Upper lobe of left lung (tissue), 6 donors: ENCODE data around the gene THAP9. TPM values are rescaled to one million over a fixed set of nuclear protein-coding genes. Genes with fewer than 3 reads are reported as not detected.

Source experiments
- ATAC-seq, 2 donors: fragments of 200-7000 bp; cut with Tn5 transposase; one replicate each; pipeline ENCODE4 v1.9.1; 2022; ENCODE audit warnings: mild to moderate bottlenecking in 2 of 2, moderate library complexity in 2 of 2; ENCODE audit not compliant: low FRiP score in 2 of 2
- DNase-seq, 2 donors: peaks; one replicate each; pipeline ENCODE4 v3.0.0-alpha.2; 2019 to 2020
- H3K27ac ChIP-seq, 4 donors: fragments of 200-600 bp; sonication (generic); one replicate each; pipeline ENCODE4 v1.5.1; 2016 to 2019
- H3K27me3 ChIP-seq, 4 donors: fragments of 200-600 bp; sonication (generic); one replicate each; pipeline ENCODE4 v1.5.1; 2017 to 2019
- H3K36me3 ChIP-seq, 4 donors: fragments of 200-600 bp; sonication (generic); one replicate each; pipeline ENCODE4 v1.5.1; 2016 to 2019
- H3K4me1 ChIP-seq, 4 donors: fragments of 200-600 bp; sonication (generic); one replicate each; pipeline ENCODE4 v1.5.1; 2018 to 2019
- H3K4me3 ChIP-seq, 4 donors: fragments of 200-600 bp; sonication (generic); one replicate each; pipeline ENCODE4 v1.5.1; 2017 to 2019; ENCODE audit warnings: mild to moderate bottlenecking in 2 of 4, moderate library complexity in 1 of 4
- H3K9me3 ChIP-seq, 4 donors: fragments of 200-600 bp; sonication (generic); one replicate each; pipeline ENCODE4 v1.5.1; 2018 to 2019
- EP300 ChIP-seq, 4 donors: sonication (generic); formaldehyde crosslinking; IDR thresholded peaks; one replicate each; pipeline ENCODE4 v1.5.1; 2017; ENCODE audit warnings: antibody characterized with exemption in 4 of 4, control low read depth in 2 of 4
- POLR2A ChIP-seq, 4 donors: fragments of 450-650 bp; IDR thresholded peaks; one replicate each; pipeline ENCODE4 v1.5.1; 2016 to 2017; ENCODE audit warnings: antibody characterized with exemption in 4 of 4, mild to moderate bottlenecking in 2 of 4
- POLR2AphosphoS5 ChIP-seq, 2 donors: sonication (generic); formaldehyde crosslinking; IDR thresholded peaks; one replicate each; pipeline ENCODE4 v1.5.1; 2017; ENCODE audit warnings: antibody characterized with exemption in 2 of 2
- WGBS, 2 donors: methylation state at CpG; one replicate each; pipeline ENCODE4 v1.1.5; 2017 to 2018; 5-methylcytosine and 5-hydroxymethylcytosine counted together
- total RNA-seq, 6 donors: library from RNA; depleted of rRNA in 4 of 6; stranded (reverse); fragments of >200 nt in 4 of 6; gene quantifications; one replicate each; pipeline versions ENCODE4 v1.1.0 to v1.2.1, GENCODE V29; 2016 to 2021
- TF ChIP-seq, protein P1 (sequence below), 6 experiments: fragments of 450-650 bp in 4 of 6; fragments of 200-600 bp in 2 of 6; sonication (generic) in 2 of 6; IDR thresholded peaks; one replicate each; pipeline ENCODE4 v1.5.1; 2016 to 2019; ENCODE audit warnings: antibody characterized with exemption in 6 of 6
- donor health status: DM: no; HTN: no; CAD: no; lungs with moderate emphysema.
- donor health status: DM: no; HTN: yes; CAD: no; lungs with severe emphysema.

Gene THAP9
- total RNA-seq, 6 donors from 2014 or later, result 2.0 to 4.5 (median 3.1) TPM

- WGBS, 2 donors, result 96% methylated on average over 5 of the region's 5 CpGs
- Histone ChIP-seq H3K9me3 (no peaks in the 10 kb centered on the region), H3K4me1 (peaks cover 5 to 13% (median 11%) of the 10 kb centered on the region in 4 donors), H3K27ac (no peak overlapping the region), H3K36me3 (peaks cover 52 to 94% (median 81%) of the 10 kb centered on the region in 4 donors), H3K4me3 (no peak overlapping the region), H3K27me3 (no peaks in the 10 kb centered on the region)
- ATAC-seq, result no peak
- TF ChIP-seq POLR2AphosphoS5 (IDR thresholded peaks at IDR 0.05) (no peak), EP300 (IDR thresholded peaks at IDR 0.05) (no peak), POLR2A (IDR thresholded peaks at IDR 0.05) (no peak)
- TF ChIP-seq, protein P1, sequence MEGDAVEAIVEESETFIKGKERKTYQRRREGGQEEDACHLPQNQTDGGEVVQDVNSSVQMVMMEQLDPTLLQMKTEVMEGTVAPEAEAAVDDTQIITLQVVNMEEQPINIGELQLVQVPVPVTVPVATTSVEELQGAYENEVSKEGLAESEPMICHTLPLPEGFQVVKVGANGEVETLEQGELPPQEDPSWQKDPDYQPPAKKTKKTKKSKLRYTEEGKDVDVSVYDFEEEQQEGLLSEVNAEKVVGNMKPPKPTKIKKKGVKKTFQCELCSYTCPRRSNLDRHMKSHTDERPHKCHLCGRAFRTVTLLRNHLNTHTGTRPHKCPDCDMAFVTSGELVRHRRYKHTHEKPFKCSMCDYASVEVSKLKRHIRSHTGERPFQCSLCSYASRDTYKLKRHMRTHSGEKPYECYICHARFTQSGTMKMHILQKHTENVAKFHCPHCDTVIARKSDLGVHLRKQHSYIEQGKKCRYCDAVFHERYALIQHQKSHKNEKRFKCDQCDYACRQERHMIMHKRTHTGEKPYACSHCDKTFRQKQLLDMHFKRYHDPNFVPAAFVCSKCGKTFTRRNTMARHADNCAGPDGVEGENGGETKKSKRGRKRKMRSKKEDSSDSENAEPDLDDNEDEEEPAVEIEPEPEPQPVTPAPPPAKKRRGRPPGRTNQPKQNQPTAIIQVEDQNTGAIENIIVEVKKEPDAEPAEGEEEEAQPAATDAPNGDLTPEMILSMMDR (IDR thresholded peaks at IDR 0.05), result no peak
- no peak for DNase-seq
Measured at GRCh38 chr4:82868572-82868971, 32.0 kb upstream of the THAP9 start.

GRCh38 chr4:82885410-82885809 is 15.1 kb upstream of the THAP9 start:
- DNase-seq, result no peak
- ATAC-seq, result no peak
- Histone ChIP-seq H3K36me3 (peaks cover 0 to 15% (median under 1%) of the 10 kb centered on the region in 4 donors), H3K4me1 (peaks cover 29 to 54% (median 41%) of the 10 kb centered on the region in 4 donors), H3K4me3 (no peak overlapping the region), H3K9me3 (no peaks in the 10 kb centered on the region), H3K27ac (no peak overlapping the region), H3K27me3 (no peaks in the 10 kb centered on the region)
- TF ChIP-seq, protein P1 (IDR thresholded peaks at IDR 0.05), result no peak
- no peak for TF ChIP-seq POLR2A (IDR thresholded peaks at IDR 0.05)

- peaks cover 0 to 7% (median 0%) of the 10 kb centered on the region in 4 donors for H3K36me3 ChIP-seq
- ATAC-seq (no peak), DNase-seq (no peak)
- H3K4me3 ChIP-seq, result no peak overlapping the region
- peaks cover 29 to 54% (median 40%) of the 10 kb centered on the region in 4 donors for H3K4me1 ChIP-seq
- no peaks in the 10 kb centered on the region for H3K27me3 ChIP-seq
- WGBS, 2 donors, result 60 to 61% methylated on average over 5 of the region's 5 CpGs
- no peak overlapping the region for H3K27ac ChIP-seq
- TF ChIP-seq EP300 (IDR thresholded peaks at IDR 0.05) (no peak), POLR2A (IDR thresholded peaks at IDR 0.05) (no peak), POLR2AphosphoS5 (IDR thresholded peaks at IDR 0.05) (no peak)
- TF ChIP-seq, protein P1 (IDR thresholded peaks at IDR 0.05), result no peak
- no peaks in the 10 kb centered on the region for H3K9me3 ChIP-seq
Measured at GRCh38 chr4:82886147-82886942, 14.2 kb upstream of the THAP9 start.

- Histone ChIP-seq H3K27me3 (no peaks in the 10 kb centered on the region), H3K4me3 (peak overlapping the region in 3 of 4 donors; percentile 72 to 75 (median 73)), H3K9me3 (no peaks in the 10 kb centered on the region), H3K36me3 (peaks cover 4 to 16% (median 8%) of the 10 kb centered on the region in 4 donors), H3K4me1 (peaks cover 29 to 52% (median 41%) of the 10 kb centered on the region in 4 donors), H3K27ac (peak overlapping the region in 1 of 4 donors; percentile 96)
- 87 to 88% methylated on average over 6 of the region's 6 CpGs for WGBS, 2 donors
- no peak for DNase-seq
- TF ChIP-seq, protein P1 (IDR thresholded peaks at IDR 0.05), result no peak
- TF ChIP-seq POLR2A (IDR thresholded peaks at IDR 0.05), result no peak
- no peak for TF ChIP-seq POLR2AphosphoS5 (IDR thresholded peaks at IDR 0.05)
- TF ChIP-seq EP300 (IDR thresholded peaks at IDR 0.05), result no peak
- ATAC-seq, result no peak
Measured at GRCh38 chr4:82889287-82889686, 11.2 kb upstream of the THAP9 start.
